GM12865 (cell line): ENCODE results near the gene HIVEP1.

Experiments
- DNase-seq: peaks from one replicate; pipeline ENCODE4 v3.0.0; 2010; ENCODE audit warnings: low read depth
- H3K4me3 ChIP-seq: 2 replicates; pipeline ENCODE4 v1.5.1; 2011; ENCODE audit warnings: mild to moderate bottlenecking, low read depth, low read length, control low read depth
- CTCF ChIP-seq: IDR thresholded peaks from 2 replicates; pipeline ENCODE4 v1.5.1; 2011; ENCODE audit warnings: low read length, control low read depth, low read depth, inconsistent platforms; ENCODE audit not compliant: insufficient read depth; ENCODE audit errors: missing control alignments

Gene HIVEP1

DNA sequence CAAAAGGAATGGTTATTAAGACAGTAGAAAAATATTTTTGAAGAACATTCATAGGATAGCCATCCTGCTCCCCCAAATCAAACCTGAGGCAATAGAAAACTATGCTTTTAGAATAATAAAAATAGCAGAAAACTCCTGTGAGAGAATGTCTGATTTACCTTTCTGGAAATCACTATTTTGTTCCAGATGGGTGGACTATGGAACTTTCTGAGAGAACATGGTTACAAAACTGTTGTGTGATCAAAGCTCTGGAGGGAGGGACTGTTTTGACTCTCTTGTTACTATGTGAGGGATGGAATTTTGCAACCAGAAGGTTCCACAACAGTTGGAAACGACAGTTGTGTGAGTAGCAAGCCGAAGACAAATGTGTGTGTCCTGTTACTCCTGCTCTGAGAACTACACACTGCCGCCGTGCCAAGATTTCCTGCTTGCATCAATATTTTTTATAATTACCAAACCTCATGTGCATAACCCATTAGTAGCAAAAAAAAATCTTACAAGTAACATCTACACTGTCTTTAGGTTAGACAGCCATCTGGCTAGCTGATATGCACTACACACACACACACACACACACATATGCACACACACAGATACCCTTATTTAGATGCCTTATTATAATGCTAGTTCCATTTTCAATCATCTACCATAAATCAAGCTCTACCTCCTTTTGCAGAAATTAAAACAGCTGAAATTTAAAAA lies 11.0 kb upstream of the HIVEP1 start:
- TF ChIP-seq CTCF = no peak
- no peak for DNase-seq
- no peak overlapping the region for H3K4me3 ChIP-seq

- TF ChIP-seq CTCF = no peak
- no peak for DNase-seq
- H3K4me3 ChIP-seq = no peak overlapping the region
Measured at GRCh38 chr6:12001706-12002435, 10.2 kb upstream of the HIVEP1 start.

DNA sequence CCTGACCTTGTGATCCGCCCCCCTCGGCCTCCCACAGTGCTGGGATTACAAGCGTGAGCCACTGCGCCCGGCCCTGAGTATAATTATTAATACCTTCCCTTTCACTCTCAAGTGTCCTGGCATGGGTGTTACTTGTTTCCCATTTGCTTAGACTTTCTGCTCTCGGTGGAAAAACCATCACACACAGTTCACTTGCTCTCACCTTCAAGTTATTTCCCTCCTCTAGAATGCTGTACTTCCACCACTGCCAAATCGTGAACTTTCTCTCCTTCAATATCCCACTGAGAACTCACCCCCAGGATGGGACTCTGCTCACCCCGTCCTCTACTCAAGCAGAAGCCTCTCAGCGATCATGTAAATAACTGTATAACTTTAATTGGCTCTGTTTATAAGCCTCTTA lies 4.6 kb upstream of the HIVEP1 start:
- DNase-seq = no peak
- no peak overlapping the region for H3K4me3 ChIP-seq
- no peak for TF ChIP-seq CTCF

- no peak for TF ChIP-seq CTCF
- H3K4me3 ChIP-seq = peak overlapping the region; percentile 72
- no peak for DNase-seq
Measured at GRCh38 chr6:12007887-12008286, 4.2 kb upstream of the HIVEP1 start.

DNA sequence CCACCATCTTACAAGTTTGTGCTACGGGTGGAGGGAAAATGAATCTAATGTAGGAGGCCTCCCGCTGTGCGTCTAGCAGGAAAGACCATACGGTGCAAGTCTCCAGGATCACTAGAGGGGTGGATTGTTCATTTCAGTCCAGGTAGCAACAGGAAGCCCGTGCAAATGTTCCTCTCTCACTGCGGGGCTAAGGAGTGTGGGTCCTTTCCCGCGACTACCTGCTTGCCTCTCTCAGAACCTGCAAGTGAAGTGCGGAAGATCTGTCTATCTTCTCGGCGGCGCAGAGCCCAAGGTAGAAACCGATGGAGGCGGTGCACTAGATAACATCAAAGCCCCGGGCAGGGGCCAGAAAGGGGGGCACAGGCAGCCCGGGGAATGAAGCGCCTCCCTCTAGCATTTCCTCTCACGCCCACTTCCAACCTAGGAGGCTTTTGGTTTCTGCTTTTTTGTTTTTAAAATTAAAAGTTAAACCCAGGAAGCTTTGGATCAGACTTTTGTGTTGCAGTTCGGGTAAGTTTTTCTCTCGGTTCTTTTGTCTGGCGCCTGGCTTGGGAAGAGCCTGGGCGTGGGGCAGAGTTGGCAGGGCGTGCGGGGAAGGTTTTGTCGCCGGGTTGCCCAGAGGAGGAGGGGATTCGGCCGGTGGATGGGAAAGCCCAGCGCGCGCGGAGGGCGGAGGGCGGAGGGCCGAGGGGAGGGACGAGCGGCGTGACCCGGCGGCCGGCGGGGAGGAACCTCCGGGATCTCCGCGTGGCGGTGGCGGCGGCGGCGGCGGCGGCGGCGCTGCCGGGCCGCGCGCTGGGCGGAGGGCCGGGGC lies 3.5 kb upstream of the HIVEP1 start:
- no peak for TF ChIP-seq CTCF
- peak; percentile 92 for DNase-seq

DNA sequence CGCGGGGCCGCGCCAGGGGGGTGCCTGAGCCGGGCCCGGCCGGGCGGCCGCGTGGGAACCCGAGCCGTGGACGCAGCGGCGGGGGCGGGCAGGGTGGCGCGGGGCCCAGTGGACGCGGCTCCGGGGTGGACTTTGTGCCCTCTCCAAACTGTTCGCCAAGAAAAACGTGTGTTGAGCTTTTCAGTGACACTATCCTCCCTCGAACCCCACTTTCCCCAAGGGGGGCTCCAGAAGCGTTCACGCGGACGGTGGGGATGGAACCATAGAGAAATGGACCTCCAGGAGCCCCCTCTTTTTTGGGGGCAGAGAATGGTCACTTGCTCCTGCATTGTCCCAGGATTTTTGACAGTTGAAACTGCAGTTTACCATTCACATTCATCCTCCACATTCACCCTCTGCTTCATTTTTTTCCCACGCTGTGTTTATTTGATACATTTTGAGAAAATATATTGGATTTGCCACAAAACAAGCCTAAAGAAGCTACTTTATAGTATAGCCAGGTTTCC lies 2.9 kb upstream of the HIVEP1 start:
- TF ChIP-seq CTCF = no peak
- no peak for DNase-seq
- H3K4me3 ChIP-seq = peak overlapping the region; percentile 99

More for the DNA sequence above, 3.5 kb upstream of the HIVEP1 start:
- H3K4me3 ChIP-seq = peak overlapping the region; percentile 72
